ENCODE measurements around the gene RIT2.

DNA sequence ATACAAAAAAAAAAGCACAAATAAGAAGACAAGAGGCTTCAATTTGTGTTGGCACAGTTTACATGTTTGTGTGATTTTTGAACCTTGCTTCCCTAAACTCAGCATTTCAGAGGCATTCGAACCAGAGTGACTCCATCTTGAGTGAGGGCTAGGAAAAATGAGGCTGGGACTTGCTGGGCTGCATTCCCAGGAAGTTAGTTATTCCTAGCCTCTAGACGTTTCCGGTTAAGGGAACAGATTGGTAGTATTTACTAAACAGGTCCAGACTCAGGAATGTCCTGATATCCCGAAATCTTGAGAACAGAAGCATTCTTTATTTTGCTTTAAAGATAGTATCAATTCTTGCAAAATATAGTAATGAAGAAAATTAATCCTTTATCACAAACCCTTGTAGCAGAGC is 46.7 kb downstream of the RIT2 start:
- no peak for TF ChIP-seq CTCF (IDR thresholded peaks at IDR 0.05)
- no peak for TF ChIP-seq FOXM1 (IDR thresholded peaks at IDR 0.05; ENCODE audit: low read depth)
